Eye (tissue), 1 donor: ENCODE measurements around the gene NUAK1.
A peak's percentile ranks its signal among the peaks of the same experiment; 100 is the strongest.

Experiments used
- DNase-seq: peaks from one replicate; pipeline ENCODE4 v3.0.0-alpha.2; 2015

NUAK1 gene

DNA sequence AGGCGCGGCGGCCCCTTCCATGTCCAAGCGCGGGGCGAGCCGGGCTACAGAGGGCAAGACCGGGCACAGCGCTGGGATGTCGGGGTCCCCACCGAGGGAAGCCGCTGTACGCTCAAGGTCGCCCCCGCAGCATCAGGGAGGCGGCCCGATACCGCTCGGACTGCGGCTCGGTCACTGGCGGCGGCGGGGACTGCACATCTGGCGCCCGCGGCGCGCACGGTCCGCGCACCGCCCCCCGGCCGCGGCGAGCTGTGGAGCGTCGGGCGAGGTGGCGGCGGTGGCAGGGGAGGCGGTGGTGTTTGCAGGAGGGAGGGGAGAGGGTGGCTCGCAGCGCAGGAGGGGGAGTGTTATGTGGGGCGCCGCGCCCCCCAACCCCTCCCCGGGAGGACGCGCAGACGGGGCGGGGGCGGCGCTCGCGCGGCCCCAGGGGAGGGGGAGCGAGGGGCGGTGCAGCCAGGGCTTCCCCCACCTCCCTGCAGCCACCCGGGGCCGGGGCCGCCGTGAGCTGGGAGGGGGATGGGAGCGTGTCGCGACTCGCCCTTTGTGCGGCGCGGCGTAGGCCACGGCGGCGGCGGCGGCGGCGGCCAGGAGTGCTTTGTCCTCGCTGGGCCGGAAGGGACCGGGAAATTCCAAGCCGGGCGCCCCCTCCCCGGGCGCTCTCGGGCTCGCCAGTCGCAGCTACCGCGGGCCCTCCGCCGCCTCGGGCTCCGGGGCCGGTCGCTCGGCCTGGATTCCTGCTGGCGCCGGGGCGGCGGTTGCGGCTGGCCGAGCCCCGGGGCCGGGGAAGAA is at the start of gene NUAK1:
TSS of gene NUAK1 (minus strand) at position 322 of the 789 bp plus-strand sequence. CDS start at position 21, 301 bp downstream.
- peak; percentile 94 for DNase-seq

DNA sequence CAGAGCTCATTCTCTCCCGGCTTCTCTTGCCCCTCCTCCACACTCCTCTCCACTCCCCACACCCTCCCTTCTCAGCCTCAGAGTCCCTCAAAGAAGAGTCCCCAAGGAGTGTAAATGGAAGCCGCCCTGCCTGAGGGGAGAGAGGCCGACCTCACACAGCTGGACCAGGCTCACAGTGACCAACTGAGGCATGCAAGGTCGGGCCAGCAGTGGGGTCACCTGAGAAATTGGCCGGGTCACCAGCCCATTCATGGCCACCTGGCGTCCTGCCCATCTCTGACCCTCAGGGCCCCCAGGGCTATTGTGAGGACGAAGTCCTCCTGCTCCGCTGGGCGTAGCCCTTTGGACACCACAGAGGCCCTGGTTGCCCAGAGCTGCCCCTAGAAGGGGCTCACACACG is 49.5 kb upstream of the NUAK1 start:
- DNase-seq, result peak; percentile 63

DNA sequence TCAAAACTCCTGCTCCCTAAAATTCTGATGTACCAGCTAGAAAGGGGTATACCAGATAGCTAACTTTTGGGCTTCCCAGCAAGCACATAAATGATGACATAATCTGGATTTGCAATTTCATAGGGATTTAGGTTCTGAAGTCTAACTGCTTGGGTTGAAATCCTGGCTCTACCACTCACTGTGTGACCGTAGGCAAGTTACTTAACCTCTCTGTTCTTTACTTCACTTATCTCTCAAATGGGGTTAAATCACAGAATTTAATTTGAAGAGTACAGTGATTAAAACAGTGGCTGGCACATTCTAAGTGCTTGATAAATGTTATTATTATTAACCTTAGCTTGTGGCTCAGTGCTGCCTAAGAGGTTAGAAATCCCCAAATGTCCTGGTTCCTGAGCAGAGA is 49.1 kb upstream of the NUAK1 start:
- no peak for DNase-seq

DNA sequence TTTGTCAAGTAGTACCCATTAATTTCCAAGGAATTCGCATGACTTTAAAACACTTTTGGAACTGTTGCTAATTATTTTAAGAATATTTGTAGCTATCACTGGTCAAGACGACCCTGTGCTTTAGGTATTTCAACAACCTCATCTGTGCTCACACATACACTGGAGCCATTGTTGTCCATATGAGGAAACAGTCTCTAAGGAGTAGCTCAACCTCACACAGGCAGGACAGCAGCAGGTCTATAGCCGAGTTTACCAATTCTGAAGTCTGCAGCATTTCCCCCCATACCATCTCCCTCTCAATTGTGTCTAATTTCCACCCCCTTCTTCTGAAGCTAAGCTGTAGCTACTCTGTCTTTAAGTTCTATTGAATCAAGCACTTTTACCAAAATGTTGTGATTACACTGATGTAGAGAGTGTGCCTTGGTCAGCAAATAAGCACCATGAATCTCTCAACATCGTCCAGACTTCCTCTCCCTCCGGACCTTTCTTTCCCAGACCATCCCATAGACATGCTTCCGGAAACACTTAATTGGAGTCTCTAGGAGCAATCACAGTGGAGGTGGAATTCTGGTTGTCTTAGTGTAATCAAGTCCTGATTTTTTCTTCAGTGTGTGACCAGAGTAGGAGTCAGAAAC is 48.5 kb upstream of the NUAK1 start:
- no peak for DNase-seq

GRCh38 chr12:106183735-106184134 is 45.0 kb upstream of the NUAK1 start:
- no peak for DNase-seq

- DNase-seq, result no peak
These were observed 42.8 kb upstream of the NUAK1 start for GRCh38 chr12:106181401-106182114.

- DNase-seq, result peak; percentile 79
These were observed 40.3 kb upstream of the NUAK1 start for GRCh38 chr12:106179086-106179485.

- DNase-seq, result peak; percentile 35
These were observed 39.8 kb upstream of the NUAK1 start for GRCh38 chr12:106178562-106178961.

DNA sequence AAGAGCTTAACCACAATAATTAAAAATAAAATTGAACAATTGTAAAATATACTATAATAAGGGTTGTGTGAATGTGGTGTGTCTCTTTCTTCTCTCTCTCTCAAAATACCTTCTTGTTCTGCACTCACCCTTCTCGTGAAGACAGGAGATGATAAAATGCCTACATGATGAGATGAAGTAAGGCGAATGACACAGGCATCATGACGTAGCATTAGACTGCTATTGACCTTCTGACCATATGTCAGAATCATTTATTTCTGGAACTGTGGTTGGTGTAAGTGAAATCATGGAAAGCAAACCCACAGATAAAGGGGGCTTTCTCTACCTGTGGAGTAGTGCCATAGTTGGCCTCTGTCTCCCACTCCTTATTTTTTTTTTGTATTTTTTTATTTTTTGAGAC is 37.8 kb upstream of the NUAK1 start:
- DNase-seq, result peak; percentile 56

- DNase-seq, result no peak
These were observed 36.1 kb upstream of the NUAK1 start for GRCh38 chr12:106174876-106175275.

DNA sequence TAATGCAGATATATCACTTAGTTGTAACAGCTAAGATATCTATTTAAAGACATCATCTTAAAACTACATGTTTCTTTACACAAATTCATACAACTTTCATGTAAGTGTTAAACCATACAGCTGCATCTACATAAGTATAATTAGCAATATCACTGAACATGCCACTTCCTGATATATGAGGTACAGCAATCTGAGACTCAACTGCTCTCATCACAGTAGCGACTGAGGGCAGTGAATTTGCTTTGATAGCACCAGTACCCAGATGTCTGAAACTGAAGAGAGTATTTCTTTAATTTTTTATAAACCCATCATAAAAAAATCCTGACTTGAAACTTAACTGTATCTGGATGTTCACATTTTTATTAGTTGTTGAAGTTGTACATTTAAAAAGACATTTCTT is 34.7 kb upstream of the NUAK1 start:
- DNase-seq, result no peak

DNA sequence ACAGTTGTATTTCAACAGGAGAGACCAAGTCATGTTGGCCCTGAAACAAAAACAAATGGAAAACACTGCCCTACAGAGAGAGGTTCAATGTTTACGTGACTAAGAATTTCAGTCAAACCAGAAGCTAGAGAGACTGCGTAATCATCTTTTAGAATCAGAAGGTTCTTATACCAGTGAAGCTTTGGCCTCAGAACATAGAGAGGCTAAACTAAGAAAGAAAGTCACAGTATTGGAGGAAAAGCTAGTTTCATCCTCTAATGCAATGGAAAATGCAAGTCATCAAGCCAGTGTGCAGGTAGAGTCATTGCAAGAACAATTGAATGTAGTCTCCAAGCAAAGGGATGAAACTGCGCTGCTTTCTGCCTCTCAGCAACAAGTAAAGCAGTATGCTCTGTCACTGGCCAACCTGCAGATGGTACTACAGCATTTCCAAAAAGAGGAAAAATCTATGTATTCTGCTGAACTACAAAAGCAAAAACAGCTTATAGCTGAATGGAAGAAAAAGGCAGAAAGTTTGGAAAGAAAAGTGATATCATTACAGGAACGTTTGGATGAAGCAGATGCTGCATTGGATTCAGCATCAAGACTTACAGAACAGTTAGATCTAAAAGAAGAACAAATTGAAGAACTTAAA is 32.5 kb upstream of the NUAK1 start:
- DNase-seq, result no peak

GRCh38 chr12:106170285-106170684 is 31.5 kb upstream of the NUAK1 start:
- DNase-seq, result no peak

DNA sequence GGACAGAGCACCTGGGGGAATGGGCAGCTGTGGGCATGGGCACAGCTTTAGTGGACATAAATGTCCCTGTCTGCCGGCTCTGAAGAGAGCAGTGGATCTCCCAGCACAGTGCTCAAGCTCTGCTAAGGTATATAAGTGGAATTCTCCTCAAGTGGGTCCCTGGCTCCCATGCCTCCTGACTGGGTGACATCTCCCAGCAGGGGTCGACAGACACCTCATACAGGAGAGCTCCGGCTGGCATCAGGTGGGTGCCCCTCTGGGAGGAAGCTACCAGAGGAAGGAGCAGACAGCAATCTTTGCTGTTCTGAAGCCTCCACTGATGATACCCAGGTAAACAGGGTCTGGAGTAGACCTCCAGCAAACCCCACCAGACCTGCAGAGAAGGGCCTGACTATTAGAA is 25.0 kb upstream of the NUAK1 start:
- no peak for DNase-seq

DNA sequence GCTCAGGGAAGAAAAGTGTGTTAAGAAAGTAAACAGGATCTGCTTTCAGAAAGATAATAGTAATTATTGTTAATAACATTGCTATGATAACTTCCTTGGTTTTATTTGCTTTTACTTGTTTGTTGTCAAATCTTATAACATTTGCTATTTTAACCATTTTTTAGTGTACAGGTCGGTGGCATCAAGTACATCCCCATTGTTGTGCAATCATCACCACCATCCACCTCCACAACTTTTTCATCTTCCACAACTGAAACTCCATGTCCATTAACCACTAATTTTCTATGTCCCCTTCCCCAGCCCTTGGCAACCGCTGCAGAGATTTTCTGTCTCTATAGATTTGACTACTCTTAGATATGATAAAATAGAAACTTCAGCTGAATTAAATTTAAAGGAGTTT is 22.7 kb upstream of the NUAK1 start:
- DNase-seq, result no peak

DNA sequence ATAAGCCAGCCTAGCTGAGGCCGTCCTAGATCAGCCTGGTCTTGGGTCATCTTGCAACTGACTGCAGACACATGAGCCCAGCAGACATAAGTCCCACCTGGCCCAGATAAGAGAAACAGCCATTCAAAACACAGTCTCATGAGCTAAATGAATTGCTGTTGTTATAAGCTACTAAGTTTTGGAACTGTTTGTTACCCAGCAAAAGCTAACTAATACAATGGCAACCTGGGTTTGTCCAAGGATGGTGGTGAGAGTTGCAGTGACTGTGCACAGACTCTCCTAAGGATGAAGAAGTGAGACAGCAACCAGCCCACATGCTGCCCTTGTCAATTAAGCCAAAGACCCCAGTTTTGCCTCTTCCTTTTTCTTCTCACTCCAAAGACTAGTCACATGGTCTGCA is 22.2 kb upstream of the NUAK1 start:
- DNase-seq, result no peak

GRCh38 chr12:106157802-106158201 is 19.0 kb upstream of the NUAK1 start:
- no peak for DNase-seq

DNA sequence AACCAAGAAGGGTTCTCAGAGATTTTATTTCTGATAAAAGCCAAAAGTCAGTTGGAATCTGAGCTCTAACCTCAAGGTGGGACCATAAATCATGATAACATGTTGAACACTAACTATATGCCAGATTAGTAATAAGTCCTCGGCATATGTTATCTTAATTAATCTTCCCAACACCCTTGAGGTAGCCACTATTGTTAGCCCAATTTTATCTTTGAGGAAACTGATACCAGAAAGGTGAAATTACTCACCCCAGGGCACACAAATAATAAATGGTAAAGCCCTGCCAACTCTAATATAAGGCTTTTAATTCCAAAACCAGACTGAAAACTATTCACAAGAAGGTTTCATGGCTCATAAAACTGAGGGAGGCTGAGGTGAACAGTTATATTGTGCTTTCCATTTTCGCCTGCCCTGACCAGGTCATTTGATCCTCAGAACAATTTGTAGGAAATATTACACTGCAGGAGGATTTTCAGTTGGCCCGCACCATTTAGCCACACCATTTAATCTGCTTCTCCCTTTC is 16.1 kb upstream of the NUAK1 start:
- DNase-seq, result no peak

DNA sequence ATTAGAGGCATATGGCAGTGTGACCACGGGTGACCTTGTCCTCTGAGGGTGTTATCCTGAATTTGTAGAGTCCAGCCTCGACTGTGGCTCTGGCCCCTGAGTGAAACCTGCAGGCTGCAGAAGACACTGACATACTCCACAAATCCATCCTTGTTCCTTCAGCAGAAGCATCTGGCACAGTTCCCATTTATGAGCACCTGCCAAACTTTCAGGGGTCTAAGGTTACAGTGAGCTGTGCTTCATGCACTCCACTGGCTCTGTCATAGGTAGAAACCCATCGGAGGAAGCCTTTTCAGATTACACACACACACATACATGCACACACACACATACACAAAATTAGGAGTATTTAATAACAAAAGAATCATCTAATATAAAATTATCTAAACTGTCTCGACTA is 13.6 kb upstream of the NUAK1 start:
- no peak for DNase-seq

GRCh38 chr12:106150555-106150954 is 11.8 kb upstream of the NUAK1 start:
- no peak for DNase-seq

- DNase-seq, result peak; percentile 54
These were observed 10.5 kb upstream of the NUAK1 start for GRCh38 chr12:106149096-106149784.

DNA sequence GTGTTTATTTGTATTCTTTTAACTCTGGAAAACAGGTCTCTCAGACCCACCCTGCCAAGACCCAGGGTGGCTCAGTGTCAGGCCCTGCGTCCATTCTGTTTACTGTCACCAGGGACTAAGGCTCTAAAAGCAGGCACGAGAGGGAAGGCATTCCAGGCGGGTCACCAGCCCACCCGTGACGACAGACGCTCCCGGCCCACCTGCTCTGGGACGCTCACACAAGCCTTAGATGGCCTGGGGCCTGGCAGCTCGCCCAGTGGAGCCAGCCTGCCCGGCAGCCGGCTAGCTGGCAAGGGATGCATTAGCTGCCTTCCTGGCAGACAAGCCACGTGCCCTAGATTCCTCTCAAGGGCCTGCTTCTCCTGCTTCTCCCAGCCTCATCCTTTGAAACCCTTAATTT is 9.2 kb upstream of the NUAK1 start:
- DNase-seq, result peak; percentile 19

DNA sequence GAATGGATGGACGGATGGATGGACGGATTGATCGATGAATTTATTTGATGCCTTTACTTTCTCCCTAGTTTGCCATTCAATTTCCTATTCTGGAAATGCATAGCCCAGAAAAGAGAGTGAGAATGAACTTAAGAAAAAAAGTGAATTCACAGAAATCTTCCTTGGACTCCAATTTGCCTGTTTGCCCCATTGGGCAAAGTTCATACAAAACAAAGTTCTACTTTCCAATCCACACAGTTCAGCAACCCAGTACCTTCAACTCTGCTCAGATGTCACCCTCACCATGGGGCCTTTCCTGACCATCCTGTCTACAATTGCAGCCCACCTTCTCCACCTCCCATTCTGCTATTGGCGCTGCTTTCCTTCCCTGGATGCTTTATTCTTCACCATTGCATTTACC is 8.2 kb upstream of the NUAK1 start:
- DNase-seq, result no peak
